Measurements from ENCODE around the gene ZDHHC11. TPM values are rescaled to one million over a fixed set of nuclear protein-coding genes. Genes with fewer than 3 reads are reported as not detected.
"Not testable (repeated sequence)": the region's sequence is repeated elsewhere in the genome, so short reads cannot be mapped to it uniquely, and the experiment has no call there.

Gene ZDHHC11
- total RNA-seq, 1 donor from 2014 or later = 27.5 TPM

GRCh38 chr5:757931-758697, 92.7 kb downstream of the ZDHHC11 start:
- H3K4me1 Mint-ChIP-seq (ENCODE audit: unreplicated experiment) = peaks cover 23% of the 10 kb centered on the region
- H3K36me3 Mint-ChIP-seq = no peaks in the 10 kb centered on the region
- no peak overlapping the region for H3K4me3 Mint-ChIP-seq
- peaks cover 10% of the 10 kb centered on the region for H3K27me3 Mint-ChIP-seq
- peak overlapping the region; percentile 93 for H3K27ac Mint-ChIP-seq
- TF ChIP-seq CTCF (conservative IDR thresholded peaks at IDR 0.05) = no peak
- no peaks in the 10 kb centered on the region for H3K9me3 Mint-ChIP-seq
- DNase-seq (ENCODE audit: extremely low spot score, unreplicated experiment) = peak; percentile 76

GRCh38 chr5:757346-757930, 93.3 kb downstream of the ZDHHC11 start:
- no peaks in the 10 kb centered on the region for H3K9me3 Mint-ChIP-seq
- no peak overlapping the region for H3K4me3 Mint-ChIP-seq
- no peak for TF ChIP-seq CTCF (conservative IDR thresholded peaks at IDR 0.05)
- peak overlapping the region; percentile 78 for H3K27ac Mint-ChIP-seq
- DNase-seq (ENCODE audit: extremely low spot score, unreplicated experiment) = peak; percentile 74
- no peaks in the 10 kb centered on the region for H3K36me3 Mint-ChIP-seq
- H3K27me3 Mint-ChIP-seq = peaks cover 10% of the 10 kb centered on the region
- peaks cover 23% of the 10 kb centered on the region for H3K4me1 Mint-ChIP-seq (ENCODE audit: unreplicated experiment)

- no peak for TF ChIP-seq CTCF (conservative IDR thresholded peaks at IDR 0.05)
- peak; percentile 68 for DNase-seq (ENCODE audit: extremely low spot score, unreplicated experiment)
- H3K36me3 Mint-ChIP-seq = no peaks in the 10 kb centered on the region
- H3K4me1 Mint-ChIP-seq (ENCODE audit: unreplicated experiment) = peaks cover 23% of the 10 kb centered on the region
- H3K4me3 Mint-ChIP-seq = no peak overlapping the region
- no peaks in the 10 kb centered on the region for H3K9me3 Mint-ChIP-seq
- peaks cover 10% of the 10 kb centered on the region for H3K27me3 Mint-ChIP-seq
- H3K27ac Mint-ChIP-seq = peak overlapping the region; percentile 78
These were observed 93.9 kb downstream of the ZDHHC11 start for GRCh38 chr5:756865-757345.

- Mint-ChIP-seq H3K4me1 (ENCODE audit: unreplicated experiment) (peaks cover 23% of the 10 kb centered on the region), H3K36me3 (no peaks in the 10 kb centered on the region), H3K4me3 (no peak overlapping the region), H3K27ac (peak overlapping the region; percentile 51), H3K9me3 (no peaks in the 10 kb centered on the region), H3K27me3 (peaks cover 10% of the 10 kb centered on the region)
- peak; percentile 65 for DNase-seq (ENCODE audit: extremely low spot score, unreplicated experiment)
- no peak for TF ChIP-seq CTCF (conservative IDR thresholded peaks at IDR 0.05)
These were observed 94.6 kb downstream of the ZDHHC11 start for GRCh38 chr5:756171-756570.

- not testable (repeated sequence) for H3K36me3 Mint-ChIP-seq; H3K27ac Mint-ChIP-seq; H3K4me3 Mint-ChIP-seq; H3K27me3 Mint-ChIP-seq; DNase-seq (ENCODE audit: extremely low spot score, unreplicated experiment); H3K9me3 Mint-ChIP-seq
- H3K4me1 Mint-ChIP-seq (ENCODE audit: unreplicated experiment) = peaks cover 20% of the 10 kb centered on the region
These were observed 96.6 kb downstream of the ZDHHC11 start for GRCh38 chr5:754143-754632.

- H3K36me3 Mint-ChIP-seq; H3K4me3 Mint-ChIP-seq; H3K27ac Mint-ChIP-seq; H3K9me3 Mint-ChIP-seq; DNase-seq (ENCODE audit: extremely low spot score, unreplicated experiment); H3K27me3 Mint-ChIP-seq: not testable (repeated sequence)
- peaks cover 15% of the 10 kb centered on the region for H3K4me1 Mint-ChIP-seq (ENCODE audit: unreplicated experiment)
These were observed 97.1 kb downstream of the ZDHHC11 start for GRCh38 chr5:753567-754142.

GRCh38 chr5:752532-753115, 98.2 kb downstream of the ZDHHC11 start:
- H3K9me3 Mint-ChIP-seq; H3K27ac Mint-ChIP-seq; H3K4me1 Mint-ChIP-seq (ENCODE audit: unreplicated experiment); DNase-seq (ENCODE audit: extremely low spot score, unreplicated experiment); H3K27me3 Mint-ChIP-seq; H3K4me3 Mint-ChIP-seq; H3K36me3 Mint-ChIP-seq: not testable (repeated sequence)

GRCh38 chr5:751992-752391, 98.8 kb downstream of the ZDHHC11 start:
- not testable (repeated sequence) for DNase-seq (ENCODE audit: extremely low spot score, unreplicated experiment); H3K27me3 Mint-ChIP-seq; H3K4me1 Mint-ChIP-seq (ENCODE audit: unreplicated experiment); H3K36me3 Mint-ChIP-seq; H3K27ac Mint-ChIP-seq; H3K4me3 Mint-ChIP-seq; H3K9me3 Mint-ChIP-seq

Data from type B pancreatic cell (in vitro differentiated cells).